Heart left ventricle (tissue), 16 donors: Measurements from ENCODE around the gene RTP3. TPM values are rescaled to one million over a fixed set of nuclear protein-coding genes. Genes with fewer than 3 reads are reported as not detected.
"Not testable (repeated sequence)": the region's sequence is repeated elsewhere in the genome, so short reads cannot be mapped to it uniquely, and the experiment has no call there.

ENCODE experiments used
- ATAC-seq, 4 donors: fragments of 200-7000 bp; cut with Tn5 transposase; one replicate each; pipeline ENCODE4 v1.9.1; 2020 to 2022; ENCODE audit warnings: moderate library complexity in 4 of 4, mild to moderate bottlenecking in 3 of 4, moderate number of reproducible peaks in 1 of 4
- DNase-seq, 5 donors: peaks; one replicate each; pipeline ENCODE4 v3.0.0-alpha.2; 2020
- H3K27ac ChIP-seq, 12 donors: fragments of 200-600 bp; sonication (generic) in 4 of 12; one replicate each; pipeline versions ENCODE4 v1.5.0 to v1.8.0; 2016 to 2022; ENCODE audit warnings: mild to moderate bottlenecking in 2 of 12
- H3K27me3 ChIP-seq, 9 donors: fragments of 200-600 bp; sonication (generic) in 2 of 9; one replicate each; pipeline versions ENCODE4 v1.5.1 to v1.8.0; 2016 to 2022; ENCODE audit warnings: mild to moderate bottlenecking in 3 of 9
- H3K36me3 ChIP-seq, 9 donors: fragments of 200-600 bp; sonication (generic) in 2 of 9; one replicate each; pipeline versions ENCODE4 v1.5.0 to v1.8.0; 2018 to 2022; ENCODE audit warnings: mild to moderate bottlenecking in 2 of 9
- H3K4me1 ChIP-seq, 12 donors: fragments of 200-600 bp; sonication (generic) in 4 of 12; one replicate each; pipeline versions ENCODE4 v1.5.0 to v1.8.0; 2016 to 2022; ENCODE audit warnings: mild to moderate bottlenecking in 3 of 12
- H3K4me3 ChIP-seq, 12 donors: fragments of 200-600 bp; sonication (generic) in 4 of 12; one replicate each; pipeline versions ENCODE4 v1.5.0 to v1.8.0; 2017 to 2022; ENCODE audit warnings: mild to moderate bottlenecking in 9 of 12, moderate library complexity in 4 of 12
- H3K9me3 ChIP-seq, 12 donors: fragments of 200-600 bp; sonication (generic) in 4 of 12; one replicate each; pipeline versions ENCODE4 v1.5.0 to v1.8.0; 2016 to 2022; ENCODE audit warnings: mild to moderate bottlenecking in 1 of 12
- CTCF ChIP-seq, 12 donors: fragments of 200-600 bp; sonication (generic) in 4 of 12; IDR thresholded peaks; one replicate each; pipeline versions ENCODE4 v1.5.0 to v1.8.0; 2018 to 2022; ENCODE audit warnings: antibody characterized with exemption in 12 of 12, mild to moderate bottlenecking in 5 of 12
- POLR2A ChIP-seq, 2 donors: fragments of 450-650 bp; IDR thresholded peaks; one replicate each; pipeline ENCODE4 v1.6.1; 2017; ENCODE audit warnings: antibody characterized with exemption in 2 of 2, mild to moderate bottlenecking in 2 of 2, moderate library complexity in 2 of 2
- WGBS, 4 donors: extraction: QIAGEN DNeasy Blood & Tissue Kit in 2 of 4; methylation state at CpG; one replicate each; pipeline versions ENCODE4 v1.1.5 to v1.1.7; 2013 to 2018; 5-methylcytosine and 5-hydroxymethylcytosine counted together
- intact Hi-C, 10 donors: fragments of 100-400 bp; cut with DNase I; formaldehyde crosslinking; loops; one replicate each; pipeline versions ENCODE4 v1.11.1 to v1.14.2; 2022
- polyA plus RNA-seq, 2 donors: library from polyadenylated mRNA; stranded (reverse); fragments of 200-250 nt; gene quantifications; one replicate each; pipeline ENCODE4 v1.2.3, GENCODE V29; 2013
- total RNA-seq, 9 donors: library from RNA; depleted of rRNA in 2 of 9; stranded (reverse); fragments of >200 nt in 2 of 9; fragmentation: NEBNext Ultra II Directional in 3 of 9; extraction: Animal tissue kit (Norgen Biotek cat#: 25700) in 3 of 9; gene quantifications; one replicate each; pipeline versions ENCODE4 v1.1.0 to v1.2.4, GENCODE V29; 2016 to 2023
- donor health status: ischemic (EF 13 %, LVEDD 7.1; RV severe dilation, severe dysfunction).
- donor health status: healthy with polysubstance abuse.
- donor health status: DM: no; HTN: yes; CAD: no.
- donor health status: DM: no; HTN: no; CAD: no.
- donor health status: ischemic (EF 25% LVEDD 6.9; RV normal size, moderate dysfunction).
- donor health status: ischemic (EF 25% LVEDD 5.7; RV mildly dilated, moderate dysfunction).
- donor health status: healthy.
- donor health status: DM: yes; HTN: yes; CAD: no.
- donor health status: ischemic (EF 35%, LVEDD 5.7; RV mildly dilated, moderate dysfunction).
- donor health status: nonischemic (EF 11% LVEDD 7.7; RV severe dilation, severe dysfunction).
- donor health status: DM: yes; HTN: yes; CAD: no.
- donor health status: PGD.
- donor health status: ischemic (EF 29% LVEDD 5.4; RV normal size, mild dysfunction).
- donor health status: nonischemic (EF 23%, LVEDD 6.1; RV moderate dilation, normal function).

RTP3 gene
- total and polyA plus RNA-seq, 11 donors: not detected

- WGBS, 4 donors: 93 to 96% (median 94%) methylated on average over 6 of the region's 6 CpGs
- Histone ChIP-seq H3K9me3 (no peaks in the 10 kb centered on the region), H3K4me1 (peaks cover 0 to 36% (median 11%) of the 10 kb centered on the region in 12 donors), H3K27ac (no peak overlapping the region), H3K4me3 (no peak overlapping the region), H3K36me3 (no peaks in the 10 kb centered on the region), H3K27me3 (no peaks in the 10 kb centered on the region)
- no peak for ATAC-seq
- DNase-seq: peak in 1 of 5 donors; percentile 2
- TF ChIP-seq POLR2A (IDR thresholded peaks at IDR 0.05) (no peak), CTCF (IDR thresholded peaks at IDR 0.05) (no peak)
- intact Hi-C loops: loop anchor here in 3 of 10 donors (5.0 kb wide), 1 partner anchor 64 kb away; no protein-coding TSS in a partner anchor
Measured at GRCh38 chr3:46492890-46493547, 4.8 kb upstream of the RTP3 start.

- DNase-seq, H3K36me3 ChIP-seq, ATAC-seq, H3K4me3 ChIP-seq, H3K27ac ChIP-seq, H3K27me3 ChIP-seq, H3K9me3 ChIP-seq: not testable (repeated sequence)
- WGBS, 4 donors: 86 to 97% (median 95%) methylated on average over 15 to 29 of the region's 33 CpGs
- H3K4me1 ChIP-seq: peaks cover 0 to 36% (median 5%) of the 10 kb centered on the region in 12 donors
- intact Hi-C loops: loop anchor here in 3 of 10 donors (5.0 kb wide), 1 partner anchor 63 kb away; no protein-coding TSS in a partner anchor
Measured at GRCh38 chr3:46494491-46494890, 3.3 kb upstream of the RTP3 start.

- ATAC-seq (peak in 1 of 4 donors; percentile 36), DNase-seq (no peak)
- no peaks in the 10 kb centered on the region for H3K27me3 ChIP-seq
- H3K27ac ChIP-seq: no peak overlapping the region
- peaks cover 0 to 28% (median 5%) of the 10 kb centered on the region in 12 donors for H3K4me1 ChIP-seq
- no peak overlapping the region for H3K4me3 ChIP-seq
- H3K36me3 ChIP-seq: no peaks in the 10 kb centered on the region
- no peaks in the 10 kb centered on the region for H3K9me3 ChIP-seq
- 74 to 86% (median 81%) methylated on average over 5 of the region's 5 CpGs for WGBS, 4 donors
- TF ChIP-seq POLR2A (IDR thresholded peaks at IDR 0.05) (no peak), CTCF (IDR thresholded peaks at IDR 0.05) (no peak)
- intact Hi-C loops: loop anchor here in 1 of 10 donors (5.0 kb wide), 1 partner anchor 56 kb away; no protein-coding TSS in a partner anchor
Measured at GRCh38 chr3:46495901-46496456, 1.8 kb upstream of the RTP3 start.

GRCh38 chr3:46496746-46497555 is 825 bp upstream of the RTP3 start:
- intact Hi-C loops: loop anchor here in 1 of 10 donors (5.0 kb wide), 1 partner anchor 55 kb away; no protein-coding TSS in a partner anchor
- TF ChIP-seq POLR2A (IDR thresholded peaks at IDR 0.05) (no peak), CTCF (IDR thresholded peaks at IDR 0.05) (peak in 8 of 12 donors; percentile 8 to 38 (median 24))
- H3K4me1 ChIP-seq: peaks cover 0 to 25% (median 5%) of the 10 kb centered on the region in 12 donors
- no peak overlapping the region for H3K27ac ChIP-seq
- peak in 1 of 4 donors; percentile 12 for ATAC-seq
- H3K4me3 ChIP-seq: no peak overlapping the region
- DNase-seq: no peak
- no peaks in the 10 kb centered on the region for H3K9me3 ChIP-seq
- no peaks in the 10 kb centered on the region for H3K27me3 ChIP-seq
- H3K36me3 ChIP-seq: no peaks in the 10 kb centered on the region
- 55 to 66% (median 64%) methylated on average over 9 of the region's 9 CpGs for WGBS, 4 donors
